RWPE1 (cell line): ENCODE data around the gene FERMT2.

Source experiments
- CTCF ChIA-PET: fragments of 350-600 bp; sonication (Branson Sonifier 250); formaldehyde crosslinking; extraction: SDS; loops from one replicate; lab custom pipeline; 2021; lab: Yijun Ruan, JAX
- POLR2A ChIA-PET: fragments of 400-600 bp; formaldehyde crosslinking; extraction: SDS; loops from one replicate; lab custom pipeline; 2020; ENCODE audit warnings: antibody characterized with exemption; ENCODE audit not compliant: low non-redundant PET; lab: Yijun Ruan, JAX
- DNase-seq: peaks from one replicate; pipeline ENCODE4 v3.0.0; 2012; ENCODE audit warnings: low spot score
- H3K27ac ChIP-seq: fragments of 450-650 bp; 2 replicates; pipeline ENCODE4 v1.5.1; 2017
- TF ChIP-seq, protein P1 (sequence below): fragments of 450-650 bp; conservative IDR thresholded peaks from 2 replicates; pipeline ENCODE4 v1.5.1; 2017; ENCODE audit warnings: low read depth, mild to moderate bottlenecking

Gene FERMT2

GRCh38 chr14:52913271-52913670, 37.6 kb downstream of the FERMT2 start:
- no peak for DNase-seq
- no peak overlapping the region for H3K27ac ChIP-seq
- ChIA-PET POLR2A (interaction anchor here (0.7 kb wide), 1 partner anchor 29 kb away, joined by 3 read pairs; no protein-coding TSS in a partner anchor), CTCF (no interaction called here)
- TF ChIP-seq, protein P1, sequence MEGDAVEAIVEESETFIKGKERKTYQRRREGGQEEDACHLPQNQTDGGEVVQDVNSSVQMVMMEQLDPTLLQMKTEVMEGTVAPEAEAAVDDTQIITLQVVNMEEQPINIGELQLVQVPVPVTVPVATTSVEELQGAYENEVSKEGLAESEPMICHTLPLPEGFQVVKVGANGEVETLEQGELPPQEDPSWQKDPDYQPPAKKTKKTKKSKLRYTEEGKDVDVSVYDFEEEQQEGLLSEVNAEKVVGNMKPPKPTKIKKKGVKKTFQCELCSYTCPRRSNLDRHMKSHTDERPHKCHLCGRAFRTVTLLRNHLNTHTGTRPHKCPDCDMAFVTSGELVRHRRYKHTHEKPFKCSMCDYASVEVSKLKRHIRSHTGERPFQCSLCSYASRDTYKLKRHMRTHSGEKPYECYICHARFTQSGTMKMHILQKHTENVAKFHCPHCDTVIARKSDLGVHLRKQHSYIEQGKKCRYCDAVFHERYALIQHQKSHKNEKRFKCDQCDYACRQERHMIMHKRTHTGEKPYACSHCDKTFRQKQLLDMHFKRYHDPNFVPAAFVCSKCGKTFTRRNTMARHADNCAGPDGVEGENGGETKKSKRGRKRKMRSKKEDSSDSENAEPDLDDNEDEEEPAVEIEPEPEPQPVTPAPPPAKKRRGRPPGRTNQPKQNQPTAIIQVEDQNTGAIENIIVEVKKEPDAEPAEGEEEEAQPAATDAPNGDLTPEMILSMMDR = no peak

- no peak overlapping the region for H3K27ac ChIP-seq
- CTCF ChIA-PET = interaction anchor here (0.6 kb wide), 1 partner anchor 12 kb away, joined by 3 read pairs; no protein-coding TSS in a partner anchor
- no peak for DNase-seq
- POLR2A ChIA-PET = no interaction called here
- TF ChIP-seq, protein P1 = no peak
Observed at GRCh38 chr14:52911904-52912303, 38.9 kb downstream of the FERMT2 start.

GRCh38 chr14:52910572-52910971, 40.3 kb downstream of the FERMT2 start:
- no peak overlapping the region for H3K27ac ChIP-seq
- ChIA-PET POLR2A (no interaction called here), CTCF (no interaction called here)
- TF ChIP-seq, protein P1 = no peak
- DNase-seq = no peak

- no peak overlapping the region for H3K27ac ChIP-seq
- no peak for DNase-seq
- ChIA-PET CTCF (interaction anchor here (1.0 kb wide), 1 partner anchor 9 kb away, joined by 3 read pairs; no protein-coding TSS in a partner anchor), POLR2A (interaction anchor here (0.6 kb wide), 1 partner anchor 8 kb away, joined by 3 read pairs; no protein-coding TSS in a partner anchor)
- TF ChIP-seq, protein P1 = no peak
Observed at GRCh38 chr14:52907949-52908348, 42.9 kb downstream of the FERMT2 start.

GRCh38 chr14:52906141-52906601, 44.7 kb downstream of the FERMT2 start:
- peak overlapping the region; percentile 88 for H3K27ac ChIP-seq
- ChIA-PET POLR2A (no interaction called here), CTCF (interaction anchor here (0.6 kb wide), 1 partner anchor 72 kb away, joined by 6 read pairs; no protein-coding TSS in a partner anchor)
- TF ChIP-seq, protein P1 = no peak
- peak; percentile 80 for DNase-seq

DNA sequence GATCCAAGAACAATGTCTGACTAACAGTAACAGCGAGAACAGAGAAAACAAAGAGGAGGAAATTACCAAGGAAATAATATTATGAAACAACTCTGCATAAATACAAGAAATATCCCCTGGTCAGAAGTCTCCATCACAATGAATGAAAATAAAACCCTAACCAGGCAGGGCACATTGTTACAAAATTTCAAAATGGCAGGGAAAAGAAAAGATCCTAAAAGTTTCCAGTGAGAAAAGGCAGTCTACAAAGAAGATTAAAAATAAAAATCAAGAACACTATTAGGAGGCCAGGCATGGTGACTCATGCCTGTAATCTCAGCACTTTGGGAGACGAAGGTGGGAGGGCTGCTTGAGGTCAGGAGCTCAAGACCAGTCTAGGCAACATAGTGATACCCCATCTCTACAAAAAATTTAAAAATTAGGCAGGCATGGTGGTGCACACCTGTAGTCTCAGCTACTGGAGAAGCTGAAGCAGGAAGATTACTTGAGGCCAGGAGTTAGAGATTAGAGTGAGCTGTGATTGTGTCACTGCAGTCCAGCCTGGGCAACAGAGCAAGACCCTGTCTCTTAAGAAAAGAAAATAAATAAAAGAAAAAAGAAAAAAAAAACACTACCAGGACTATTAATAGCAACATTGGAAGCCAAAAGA, 47.8 kb downstream of the FERMT2 start:
- no peak overlapping the region for H3K27ac ChIP-seq
- DNase-seq = no peak
- POLR2A ChIA-PET = no interaction called here
- TF ChIP-seq, protein P1 = no peak
- CTCF ChIA-PET = no interaction called here
